H1 (cell line): Measurements from ENCODE around the gene APBA3. TPM values are rescaled to one million over a fixed set of nuclear protein-coding genes. Genes with fewer than 3 reads are reported as not detected.

Experiments
- ATF3 ChIP-seq: IDR thresholded peaks from 2 replicates; pipeline ENCODE4 v1.6.1; 2011; ENCODE audit warnings: low read depth, mild to moderate bottlenecking, low read length; ENCODE audit not compliant: insufficient read depth
- BACH1 ChIP-seq: IDR thresholded peaks from 2 replicates; pipeline ENCODE4 v1.6.1; 2012; ENCODE audit warnings: low read length, improper control_type of control experiment
- EGR1 ChIP-seq: IDR thresholded peaks from 2 replicates; pipeline ENCODE4 v1.6.1; 2011; ENCODE audit warnings: low read depth, low read length, borderline replicate concordance
- KDM1A ChIP-seq: fragments of 200-600, 300-600 bp; sonication (generic); IDR thresholded peaks from 2 replicates; pipeline ENCODE4 v1.7.1; 2016; ENCODE audit warnings: mild to moderate bottlenecking, low read length, borderline replicate concordance
- MAFK ChIP-seq: IDR thresholded peaks from 2 replicates; pipeline ENCODE4 v1.6.1; 2012; ENCODE audit warnings: low read depth, mild to moderate bottlenecking, improper control_type of control experiment, low read length
- SAP30 ChIP-seq: fragments of 300-600 bp; sonication (generic); IDR thresholded peaks from 2 replicates; pipeline ENCODE4 v1.7.1; 2012; ENCODE audit warnings: low read length, moderate library complexity, mild to moderate bottlenecking, inconsistent platforms; ENCODE audit not compliant: insufficient read depth, insufficient replicate concordance
- TAF1 ChIP-seq: IDR thresholded peaks from 2 replicates; pipeline ENCODE4 v1.6.1; 2011; ENCODE audit warnings: mild to moderate bottlenecking, low read depth, low read length
- ZNF274 ChIP-seq: IDR thresholded peaks from 2 replicates; pipeline ENCODE4 v1.7.0; 2012; ENCODE audit warnings: low read length, borderline replicate concordance; ENCODE audit errors: extremely low read depth
- polyA plus RNA-seq, 7 experiments: library from polyadenylated mRNA; depleted of rRNA in 3 of 7; stranded (reverse) in 5 of 7; unstranded in 2 of 7; fragments of >200 nt in 5 of 7; fragments of 200-250 nt in 2 of 7; gene quantifications; 1 replicate in 5 of 7; 2 replicates in 1 of 7; 4 replicates in 1 of 7; pipeline versions ENCODE4 v1.2.1 to v1.2.3, GENCODE V29; 2011 to 2013; ENCODE audit warnings: missing spikeins in 2 of 7, mixed read lengths in 2 of 7
- total RNA-seq: library from RNA; stranded (reverse); fragmentation: NEBNext Ultra II Directional; extraction: Animal tissue kit (Norgen Biotek cat#: 25700); gene quantifications from 2 replicates; pipeline ENCODE4 v1.2.1, GENCODE V29; 2021

Gene APBA3
- total and polyA plus RNA-seq, 2 of the 8 experiments (the other 6 are each of a cell fraction or from before 2014, with no cell fraction given), result 21.4 to 36.9 TPM

GRCh38 chr19:3785451-3785937 lies 24.0 kb upstream of the APBA3 start (continued):
- TF ChIP-seq SAP30 (no peak), ZNF274 (no peak), EGR1 (no peak), KDM1A (peak; percentile 22; the same call in 1 of the 2 replicates), MAFK (no peak), BACH1 (no peak), ATF3 (no peak), TAF1 (no peak)
